DOHH2 (cell line): ENCODE data around the gene RABGAP1.

ENCODE experiments used
- EZH2phosphoT487 ChIP-seq: fragments of 200-600 bp; sonication (generic); IDR thresholded peaks from 2 replicates; pipeline ENCODE4 v1.6.1; 2017; ENCODE audit warnings: borderline replicate concordance, mild to moderate bottlenecking, antibody characterized with exemption, low read length, moderate library complexity, mixed read lengths
- TF ChIP-seq, protein P1 (sequence below): fragments of 200-600 bp; sonication (generic); IDR thresholded peaks from one replicate; pipeline ENCODE4 v1.5.1; 2014; ENCODE audit warnings: antibody characterized with exemption, mild to moderate bottlenecking, low read depth, low read length; ENCODE audit not compliant: poor library complexity, severe bottlenecking

DNA sequence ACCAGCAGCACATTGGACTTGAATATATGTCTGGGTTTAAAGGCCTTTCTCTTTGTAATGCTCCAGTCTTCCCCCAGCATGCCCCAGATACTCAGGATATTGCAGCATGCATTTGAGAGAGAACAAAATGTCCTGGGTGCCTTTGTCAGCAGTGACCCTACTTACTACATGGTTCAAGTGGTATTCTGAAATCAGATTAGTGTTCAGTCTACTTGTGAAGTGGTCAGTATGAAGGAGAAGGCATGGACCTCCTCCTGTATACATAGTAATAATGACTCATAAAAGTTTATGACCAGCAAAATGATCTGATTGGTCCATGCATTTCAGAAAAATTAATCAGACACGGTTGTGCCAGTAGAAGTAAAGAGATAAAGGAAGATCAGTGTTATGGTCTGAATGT, 118.0 kb downstream of the RABGAP1 start:
- TF ChIP-seq, protein P1, sequence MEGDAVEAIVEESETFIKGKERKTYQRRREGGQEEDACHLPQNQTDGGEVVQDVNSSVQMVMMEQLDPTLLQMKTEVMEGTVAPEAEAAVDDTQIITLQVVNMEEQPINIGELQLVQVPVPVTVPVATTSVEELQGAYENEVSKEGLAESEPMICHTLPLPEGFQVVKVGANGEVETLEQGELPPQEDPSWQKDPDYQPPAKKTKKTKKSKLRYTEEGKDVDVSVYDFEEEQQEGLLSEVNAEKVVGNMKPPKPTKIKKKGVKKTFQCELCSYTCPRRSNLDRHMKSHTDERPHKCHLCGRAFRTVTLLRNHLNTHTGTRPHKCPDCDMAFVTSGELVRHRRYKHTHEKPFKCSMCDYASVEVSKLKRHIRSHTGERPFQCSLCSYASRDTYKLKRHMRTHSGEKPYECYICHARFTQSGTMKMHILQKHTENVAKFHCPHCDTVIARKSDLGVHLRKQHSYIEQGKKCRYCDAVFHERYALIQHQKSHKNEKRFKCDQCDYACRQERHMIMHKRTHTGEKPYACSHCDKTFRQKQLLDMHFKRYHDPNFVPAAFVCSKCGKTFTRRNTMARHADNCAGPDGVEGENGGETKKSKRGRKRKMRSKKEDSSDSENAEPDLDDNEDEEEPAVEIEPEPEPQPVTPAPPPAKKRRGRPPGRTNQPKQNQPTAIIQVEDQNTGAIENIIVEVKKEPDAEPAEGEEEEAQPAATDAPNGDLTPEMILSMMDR, result no peak
- TF ChIP-seq EZH2phosphoT487, result no peak
